HG03469 (cell line): ENCODE results near the gene TMEM87A.
"Not testable (repeated sequence)": the region's sequence is repeated elsewhere in the genome, so short reads cannot be mapped to it uniquely, and the experiment has no call there.

Experiments used
- ATAC-seq: cut with Tn5 transposase; IDR thresholded peaks from one replicate; pipeline ENCODE4 v1.9.1; 2021; ENCODE audit warnings: mild to moderate bottlenecking, moderate library complexity, moderate number of reproducible peaks; ENCODE audit not compliant: unreplicated experiment

Gene TMEM87A

DNA sequence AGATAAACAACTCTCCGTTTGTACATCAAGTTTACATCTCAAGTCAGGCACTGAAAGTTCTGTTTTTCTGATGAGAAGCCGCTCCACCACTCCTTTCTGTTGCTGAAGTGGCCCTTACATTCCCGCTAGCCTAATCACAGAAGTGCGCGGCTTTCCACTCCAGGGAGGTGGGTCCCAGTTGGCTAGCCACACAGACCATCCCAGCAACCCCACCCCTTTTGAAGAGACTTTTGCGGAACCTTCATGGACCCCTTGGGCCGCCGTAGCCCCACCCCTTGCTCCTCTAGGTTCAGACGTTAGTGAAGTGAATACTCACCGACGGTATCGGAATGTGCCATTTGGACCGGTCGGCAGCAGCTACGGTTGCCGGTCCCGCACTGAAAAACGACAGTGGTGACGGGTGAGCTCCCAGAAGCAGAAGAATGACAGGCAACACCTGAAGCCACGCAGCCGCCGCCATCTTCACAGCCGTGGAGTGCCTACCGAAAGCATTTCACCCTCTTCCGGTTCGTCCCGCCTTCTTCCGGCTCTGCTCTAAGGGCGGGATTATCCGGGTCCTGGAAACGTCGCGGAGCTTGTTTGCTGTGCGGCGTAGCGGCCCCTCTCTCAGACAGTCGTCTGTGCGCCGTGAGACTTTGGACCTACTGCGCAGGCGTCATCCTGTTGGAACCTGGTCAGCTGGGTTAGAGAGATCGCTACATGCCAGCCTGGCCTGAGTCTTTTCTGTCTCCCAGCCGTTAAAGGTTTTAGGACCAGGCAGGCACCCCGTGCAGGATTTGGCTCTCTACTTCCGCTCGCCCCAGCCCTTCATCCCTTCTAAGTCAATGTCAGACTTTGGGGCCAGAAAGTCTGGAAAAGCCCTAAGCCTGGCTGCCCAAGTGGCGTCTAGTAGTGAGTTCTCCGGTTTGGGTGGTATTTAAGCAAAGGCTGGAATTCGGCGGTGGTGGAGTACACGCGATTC, at the start of gene TMEM87A, which contains the start of gene GANC:
Gene TMEM87A, minus strand, starts transcription at position 495 of the 961 bp plus-strand sequence. Its CDS starts 35 bp downstream, at position 460.
Gene GANC, plus strand, starts transcription at position 263 of the 961 bp plus-strand sequence. CDS start 1,281 bp downstream, outside the sequence.
- ATAC-seq, result peak; percentile 72

DNA sequence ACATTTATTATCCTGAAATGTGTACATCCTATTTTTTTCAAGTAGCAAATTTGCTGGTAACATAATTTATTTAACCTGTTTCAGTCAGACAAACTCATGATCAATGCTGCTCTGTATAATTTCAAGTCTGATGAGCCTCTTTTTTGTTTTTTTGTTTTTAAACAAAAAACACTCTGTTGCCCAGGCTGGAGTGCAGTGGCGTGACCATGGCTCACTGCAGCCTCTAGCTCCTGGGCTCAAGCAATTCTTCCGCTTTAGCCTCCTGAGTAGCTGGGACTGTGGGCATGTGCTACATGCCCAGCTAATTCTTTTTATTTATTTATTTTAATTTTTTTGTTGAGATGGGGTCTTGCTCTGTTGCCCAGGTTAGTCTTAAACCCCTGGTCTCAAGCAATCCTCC, 46.0 kb upstream of the TMEM87A start:
- ATAC-seq, result no peak

DNA sequence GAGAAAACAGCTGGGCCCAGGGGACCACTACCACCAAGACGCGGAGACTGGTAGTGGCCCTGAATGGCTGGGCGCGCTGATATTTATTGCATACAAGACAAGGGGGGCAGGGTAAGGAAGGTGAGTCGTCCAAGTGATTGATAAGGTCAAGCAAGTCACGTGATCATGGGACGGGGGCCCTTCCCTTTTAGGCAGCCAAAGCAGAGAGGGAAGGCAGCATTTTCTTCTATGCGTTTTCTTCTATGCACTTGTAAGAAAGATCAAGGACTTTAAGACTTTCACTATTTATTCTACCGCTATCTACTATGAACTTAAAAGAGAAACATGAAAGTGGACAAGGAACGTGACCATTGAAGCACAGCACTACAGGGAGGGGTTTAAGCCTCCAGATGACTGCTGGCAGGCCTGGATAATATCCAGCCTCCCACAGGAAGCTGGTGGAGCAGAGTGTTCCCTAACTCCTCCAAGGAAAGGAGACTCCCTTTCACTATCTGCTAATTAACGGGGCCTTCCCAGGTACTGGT, 43.1 kb upstream of the TMEM87A start:
- not testable (repeated sequence) for ATAC-seq

DNA sequence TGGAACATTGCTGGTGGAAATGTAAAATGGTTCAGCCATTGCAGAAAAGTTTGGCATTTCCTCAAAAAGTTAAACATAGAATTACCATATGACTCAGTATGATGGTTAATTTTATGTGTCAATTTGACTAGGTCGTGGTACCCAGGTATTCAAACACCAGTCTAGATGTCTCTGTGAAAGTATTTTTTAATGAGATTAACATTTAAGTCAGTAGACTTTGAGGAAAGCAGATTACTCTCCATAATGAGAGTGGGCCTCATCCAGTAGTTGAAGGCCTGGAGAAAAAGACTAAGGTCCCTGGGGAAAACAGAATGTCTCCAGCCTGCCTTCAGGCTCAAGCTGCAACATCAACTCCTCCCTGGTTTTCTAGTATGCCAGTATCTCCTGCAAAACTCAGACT, 42.3 kb upstream of the TMEM87A start:
- ATAC-seq, result no peak

DNA sequence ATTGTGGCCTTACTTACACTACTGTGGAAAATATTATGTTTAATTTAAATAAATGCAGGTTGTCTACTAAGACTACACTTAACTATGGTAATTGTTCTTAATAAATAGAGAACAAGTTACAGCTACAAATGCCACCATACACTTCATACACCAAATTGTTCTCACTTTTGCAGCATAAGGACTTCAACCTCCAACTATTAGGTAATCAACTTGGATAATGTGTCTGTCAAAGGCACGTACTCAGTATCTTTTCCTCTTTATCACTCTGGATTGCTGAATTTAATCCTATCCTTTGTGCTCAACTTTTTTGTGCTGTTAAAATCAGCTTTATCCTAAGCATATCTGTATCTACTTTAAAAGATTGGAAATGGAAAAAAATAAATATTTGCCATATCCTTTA, 41.6 kb upstream of the TMEM87A start:
- no peak for ATAC-seq

GRCh38 chr15:42313463-42313862, 40.2 kb upstream of the TMEM87A start:
- no peak for ATAC-seq

DNA sequence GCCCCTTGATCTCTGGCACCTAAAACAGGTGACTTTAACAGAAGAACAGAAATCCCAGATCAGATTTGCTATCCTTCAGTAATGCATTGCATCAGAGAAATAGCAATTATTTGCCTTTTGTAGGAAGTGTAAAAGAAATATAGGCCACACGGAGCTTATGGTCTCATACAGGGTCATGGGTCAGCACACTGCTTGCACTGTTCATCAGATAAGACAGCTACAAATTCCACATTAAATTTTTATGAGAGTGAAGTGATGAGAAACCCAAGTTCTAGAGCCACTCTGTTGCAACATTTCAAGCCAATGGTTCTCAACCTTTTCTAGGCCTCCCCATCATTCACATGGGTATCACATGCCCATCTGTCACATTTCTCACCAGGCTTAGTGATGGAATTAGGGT, 33.4 kb upstream of the TMEM87A start:
- ATAC-seq, result no peak

DNA sequence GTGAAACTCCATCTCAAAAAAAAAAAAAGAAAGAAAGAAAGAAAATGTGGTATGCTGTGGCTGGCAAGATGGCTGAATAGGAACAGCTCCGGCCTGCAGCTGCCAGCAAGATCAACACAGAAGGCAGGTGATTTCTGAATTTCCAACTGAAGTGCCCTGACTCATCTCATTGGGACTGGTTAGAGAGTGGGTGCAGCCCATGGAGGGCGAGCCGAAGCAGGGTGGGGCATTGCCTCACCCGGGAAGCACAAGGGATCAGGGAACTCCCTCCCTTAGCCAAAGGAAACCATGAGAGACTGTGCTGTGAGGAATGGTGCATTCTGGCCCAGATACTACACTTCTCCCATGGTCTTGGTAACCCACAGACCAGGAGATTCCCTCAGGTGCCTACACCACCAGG, 27.8 kb upstream of the TMEM87A start:
- ATAC-seq, result not testable (repeated sequence)

- no peak for ATAC-seq
These were observed 15.9 kb upstream of the TMEM87A start for GRCh38 chr15:42289166-42289565.

DNA sequence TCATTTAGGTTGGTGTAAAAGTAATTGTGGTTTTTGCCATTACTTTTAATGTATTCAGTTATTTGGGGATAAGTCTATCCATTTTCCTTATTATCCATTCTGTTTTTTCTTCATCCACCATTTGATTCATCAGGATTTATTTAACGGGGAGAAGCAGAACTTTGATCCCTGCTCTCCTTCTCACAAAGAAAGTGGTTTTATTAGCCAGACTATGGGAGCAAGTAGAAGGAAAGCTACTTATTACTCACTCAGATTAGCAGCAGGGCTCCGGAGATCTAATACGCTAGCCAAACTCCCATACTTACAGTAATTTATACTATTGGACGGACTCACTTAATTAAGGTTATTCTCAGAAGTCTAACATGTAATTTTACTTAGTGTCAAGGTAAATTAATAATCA, 14.7 kb upstream of the TMEM87A start:
- no peak for ATAC-seq

GRCh38 chr15:42286445-42287029, 13.3 kb upstream of the TMEM87A start:
- ATAC-seq, result no peak

GRCh38 chr15:42285034-42285433, 11.8 kb upstream of the TMEM87A start:
- ATAC-seq, result no peak

GRCh38 chr15:42284551-42284950, 11.3 kb upstream of the TMEM87A start:
- ATAC-seq, result no peak

GRCh38 chr15:42283671-42284070, 10.4 kb upstream of the TMEM87A start:
- no peak for ATAC-seq

DNA sequence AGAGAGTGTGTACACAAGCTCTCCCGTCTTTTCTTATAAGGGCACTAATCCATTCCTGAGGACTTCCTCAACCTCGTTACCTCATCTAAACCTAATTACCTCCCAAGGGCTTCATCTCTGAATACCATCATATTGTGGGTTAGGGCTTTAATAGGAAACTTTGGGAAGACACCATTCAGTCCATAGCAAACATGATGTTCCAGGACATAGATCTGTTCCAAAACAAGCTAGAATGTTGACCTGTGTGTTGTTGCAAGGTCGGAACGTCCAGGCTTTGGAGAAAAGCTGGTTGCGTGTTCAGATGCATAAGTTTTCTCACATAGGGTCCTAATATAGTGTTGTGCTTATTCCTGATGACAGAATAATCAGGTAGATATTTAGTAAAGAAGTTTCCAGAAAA, 9.7 kb upstream of the TMEM87A start:
- no peak for ATAC-seq

- ATAC-seq, result no peak
These were observed 9.1 kb upstream of the TMEM87A start for GRCh38 chr15:42282344-42282743.

- ATAC-seq, result no peak
These were observed 6.0 kb upstream of the TMEM87A start for GRCh38 chr15:42279234-42279723.

GRCh38 chr15:42276762-42277161, 3.5 kb upstream of the TMEM87A start:
- ATAC-seq, result no peak

DNA sequence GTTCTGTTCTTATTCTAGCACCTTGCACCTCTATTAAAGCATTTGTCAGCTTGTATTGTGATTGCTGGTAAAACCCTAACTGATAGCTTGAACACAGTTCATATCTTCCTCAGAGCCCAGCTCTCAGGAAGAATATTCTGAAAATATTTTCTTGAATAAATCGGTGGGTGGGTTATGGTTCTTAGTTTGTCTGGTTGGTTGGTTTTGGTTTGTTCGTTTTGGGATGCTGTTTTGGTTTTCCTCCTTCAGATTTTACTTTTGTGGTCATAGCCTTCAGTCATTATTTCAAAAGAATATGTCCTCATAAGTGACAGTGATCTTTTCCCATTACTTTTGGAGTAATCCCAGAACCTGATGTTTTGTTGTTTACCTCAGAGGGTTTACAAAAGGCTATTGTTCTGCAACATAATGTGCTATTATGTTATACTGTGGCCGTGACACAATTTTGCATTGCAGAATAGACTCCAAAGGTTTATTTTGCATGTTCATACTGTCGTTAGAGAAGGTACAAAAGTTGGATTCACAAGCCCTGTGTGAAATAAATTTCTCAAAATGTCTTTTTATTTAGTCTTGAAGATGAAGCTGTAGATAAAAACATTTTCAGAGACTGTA, 2.7 kb upstream of the TMEM87A start:
- ATAC-seq, result no peak

DNA sequence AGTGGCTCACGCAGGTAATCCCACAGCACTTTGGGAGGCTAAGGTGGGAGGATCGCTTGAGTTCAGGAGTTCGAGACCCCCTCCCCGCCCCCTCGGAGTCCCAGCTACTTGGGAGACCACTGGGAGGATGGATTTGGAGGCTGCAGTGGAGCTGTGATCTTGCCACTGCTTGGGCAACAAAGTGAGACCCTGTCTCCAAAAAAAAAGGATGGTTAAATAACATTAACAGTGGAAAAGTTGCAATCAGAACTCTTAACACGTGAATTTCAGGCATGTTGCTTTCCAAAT, 1.4 kb upstream of the TMEM87A start:
- ATAC-seq, result no peak

DNA sequence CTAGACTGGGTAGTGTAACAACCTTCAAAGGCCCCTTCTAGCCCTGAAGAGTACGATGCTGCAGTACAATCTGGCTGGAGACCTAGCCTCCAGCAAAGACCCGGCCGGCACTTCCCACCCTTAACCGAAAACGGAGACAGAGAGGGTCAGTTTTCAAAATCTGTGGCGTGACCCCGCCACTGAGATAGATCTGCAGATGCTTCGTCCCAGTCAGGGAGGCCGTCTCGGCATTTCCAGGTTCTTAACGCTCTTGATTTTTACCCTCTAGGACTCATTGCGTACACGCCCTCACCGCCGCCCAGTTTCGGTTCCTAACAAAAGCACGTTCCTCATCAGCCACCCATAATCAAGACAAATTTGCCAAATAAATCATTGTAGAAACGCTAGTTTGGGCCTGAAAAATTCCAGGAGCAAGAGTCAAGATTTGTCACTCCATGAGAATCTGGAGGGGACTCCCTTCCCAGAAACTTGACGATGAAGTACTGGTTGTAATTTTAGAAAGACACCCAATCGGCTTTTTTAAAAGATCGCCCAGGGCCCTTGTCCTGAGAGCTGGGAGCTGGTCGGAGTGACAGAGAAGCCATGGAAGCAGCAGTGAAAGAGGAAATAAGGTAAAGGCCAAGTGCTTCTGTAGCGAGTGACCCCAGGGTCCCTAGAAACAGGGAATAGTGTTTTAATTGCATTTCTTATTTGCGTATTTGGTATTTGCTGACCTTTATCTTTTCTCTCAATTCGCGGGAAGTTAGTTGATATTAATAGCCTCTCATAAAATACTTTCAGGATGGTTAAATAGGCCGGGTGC, 868 bp upstream of the TMEM87A start:
- no peak for ATAC-seq
